B cell (primary cell): ENCODE data around the gene KIF26B.

Experiments
- CTCF ChIP-seq: fragments of 200-600 bp; IDR thresholded peaks from one replicate; pipeline ENCODE4 v1.8.0; 2022; ENCODE audit warnings: antibody characterized with exemption, mild to moderate bottlenecking
- EZH2 ChIP-seq: IDR thresholded peaks from 2 replicates; pipeline ENCODE4 v1.6.1; 2012; ENCODE audit warnings: borderline replicate concordance, low read depth, mild to moderate bottlenecking, moderate library complexity, low read length; ENCODE audit not compliant: insufficient read depth, poor library complexity, severe bottlenecking

GRCh38 chr1:245255783-245256182 lies 101.0 kb downstream of the KIF26B start:
- no peak for TF ChIP-seq CTCF
- TF ChIP-seq EZH2, result no peak
